CMK (cell line): ENCODE measurements around the gene JADE1.

Source experiments
- DNase-seq: peaks from one replicate; pipeline ENCODE4 v3.0.0-alpha.2; 2010; ENCODE audit warnings: low read depth

The JADE1 gene

DNA sequence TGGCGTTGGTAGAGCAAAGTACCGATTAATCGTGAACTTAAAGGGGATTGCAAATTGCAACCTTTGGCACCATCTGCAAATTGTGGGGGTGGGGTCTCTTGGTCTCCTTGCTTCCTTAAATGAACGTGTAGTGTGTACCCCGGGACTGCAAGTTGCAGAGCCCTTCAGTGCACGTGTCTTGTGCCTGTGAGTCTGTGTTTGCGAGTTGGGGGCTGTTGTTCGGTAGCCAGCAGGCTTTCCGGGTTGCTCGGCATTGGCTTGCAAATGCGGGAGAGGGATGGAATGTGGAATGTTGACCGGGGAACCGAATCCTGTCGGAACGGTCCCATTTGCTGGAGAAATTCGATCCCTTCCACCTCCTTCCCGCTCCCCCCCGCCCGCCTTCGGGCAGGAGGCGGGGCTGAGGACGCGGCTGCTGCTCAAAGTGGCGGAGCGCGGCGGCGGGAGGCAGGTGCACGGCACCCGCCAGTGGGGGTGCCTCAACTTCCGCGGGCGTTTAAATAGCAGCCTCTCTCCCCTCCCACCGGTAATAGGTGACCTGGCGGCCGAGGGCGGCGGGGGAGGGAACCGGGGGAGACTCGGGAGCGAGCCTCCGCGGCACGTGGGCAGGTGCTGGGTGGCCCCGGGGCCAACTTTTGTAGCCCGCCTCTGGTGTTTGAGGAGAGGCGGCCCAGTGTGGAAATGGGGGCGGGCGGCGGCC lies 1.5 kb downstream of the JADE1 start:
- DNase-seq = peak; percentile 44

DNA sequence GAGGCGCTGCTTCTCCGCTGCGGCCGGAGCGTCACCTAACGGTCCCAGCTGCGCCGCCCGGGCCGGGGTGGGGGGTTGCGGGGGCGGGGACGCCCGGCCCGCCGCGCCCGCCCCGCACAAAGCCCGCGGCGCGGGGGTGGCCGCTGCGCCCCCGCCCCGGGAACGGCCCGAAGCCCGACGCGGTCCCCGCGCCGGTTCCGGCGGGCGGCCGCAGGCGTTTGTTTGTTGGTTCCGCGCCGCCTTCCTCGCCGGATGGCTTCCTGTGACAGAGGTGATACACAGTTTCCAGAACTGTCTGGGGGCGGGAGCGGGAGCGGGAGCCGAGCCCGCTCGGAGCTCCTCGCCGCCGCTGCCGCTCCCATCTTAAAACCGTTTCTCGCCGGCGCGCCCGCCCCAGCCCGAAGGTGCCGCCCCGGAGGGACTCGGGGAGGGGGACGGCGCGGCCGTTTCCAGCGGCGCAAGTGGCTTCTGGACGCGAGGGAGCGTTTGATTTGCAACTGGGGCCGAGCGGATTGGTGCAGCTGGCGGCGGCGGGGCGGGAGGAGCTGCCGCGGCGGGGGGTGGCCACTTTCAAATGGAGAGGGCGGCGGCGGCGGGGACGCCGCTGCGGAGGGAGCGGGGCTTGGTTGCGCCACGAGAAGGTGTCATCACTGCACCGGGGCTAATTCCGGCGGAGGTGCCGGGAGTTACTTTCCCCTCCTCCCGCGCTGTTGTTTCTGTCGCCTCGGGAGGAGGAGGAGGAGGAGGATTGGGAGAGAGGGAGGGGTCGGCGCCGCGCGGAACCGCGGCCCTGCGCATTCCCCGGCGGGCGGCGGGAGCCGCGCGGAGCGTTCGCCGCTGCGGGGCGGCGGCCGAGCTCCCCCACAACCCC lies 2.3 kb downstream of the JADE1 start:
- peak; percentile 47 for DNase-seq

DNA sequence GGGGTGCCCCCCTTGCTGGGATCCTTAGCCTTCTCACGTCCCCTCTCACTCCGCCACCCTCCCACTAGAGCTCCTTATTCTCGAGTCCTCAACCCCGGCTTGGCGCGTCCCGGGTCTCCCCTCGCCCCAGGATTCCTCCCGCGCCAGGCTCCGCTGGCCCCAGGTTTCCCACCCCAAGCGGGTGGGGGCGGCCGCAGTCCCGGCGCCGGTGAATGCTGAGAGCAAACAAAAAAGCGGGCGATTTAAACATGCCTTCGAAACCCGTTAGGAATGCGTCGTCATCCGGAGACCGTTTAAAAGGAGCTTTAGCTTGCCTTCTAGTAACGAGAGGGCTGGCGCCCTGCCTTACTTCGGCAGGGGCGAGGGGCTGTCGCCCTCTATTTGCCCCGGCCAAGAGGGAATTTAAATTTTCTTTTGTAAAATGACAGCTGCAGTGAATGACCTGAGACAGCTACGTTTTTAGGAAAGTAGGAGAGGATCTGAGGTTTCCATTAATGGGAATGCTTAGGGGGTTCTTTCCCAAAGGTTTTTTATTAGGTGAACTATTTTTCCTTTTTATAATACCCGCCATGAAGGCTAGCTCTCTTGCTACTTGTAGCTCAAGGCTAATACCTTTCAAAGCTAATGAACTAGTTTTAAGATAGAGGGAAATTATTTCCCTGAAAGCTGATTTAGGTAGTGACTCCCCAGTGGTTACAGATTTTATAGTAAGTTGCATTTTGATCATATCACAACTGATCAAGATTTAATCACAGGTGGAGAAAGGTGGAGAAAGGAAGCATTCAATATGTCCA lies 3.1 kb downstream of the JADE1 start:
- no peak for DNase-seq

DNA sequence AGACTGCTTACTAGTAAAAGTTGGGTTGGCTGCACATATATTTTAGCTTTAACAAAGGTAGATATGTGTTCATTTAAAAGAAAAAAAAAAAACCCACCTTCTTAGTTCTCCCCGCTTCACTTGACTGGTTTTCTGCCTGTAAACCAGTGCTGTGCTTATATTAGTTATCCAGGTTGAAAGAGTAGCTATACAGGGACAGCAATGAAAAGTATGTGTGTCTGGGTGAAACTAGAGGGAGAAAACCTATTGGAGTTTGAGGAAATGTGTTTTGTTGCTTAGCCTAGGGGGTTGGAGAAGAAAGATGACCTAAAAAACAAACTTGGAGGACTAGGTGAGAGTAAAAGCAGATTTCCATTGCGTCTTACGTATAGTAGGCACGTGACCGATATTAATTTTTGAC lies 4.5 kb downstream of the JADE1 start:
- no peak for DNase-seq

GRCh38 chr4:128818442-128818841 lies 8.9 kb downstream of the JADE1 start:
- no peak for DNase-seq

GRCh38 chr4:128819082-128819742 lies 9.7 kb downstream of the JADE1 start:
- DNase-seq = no peak

DNA sequence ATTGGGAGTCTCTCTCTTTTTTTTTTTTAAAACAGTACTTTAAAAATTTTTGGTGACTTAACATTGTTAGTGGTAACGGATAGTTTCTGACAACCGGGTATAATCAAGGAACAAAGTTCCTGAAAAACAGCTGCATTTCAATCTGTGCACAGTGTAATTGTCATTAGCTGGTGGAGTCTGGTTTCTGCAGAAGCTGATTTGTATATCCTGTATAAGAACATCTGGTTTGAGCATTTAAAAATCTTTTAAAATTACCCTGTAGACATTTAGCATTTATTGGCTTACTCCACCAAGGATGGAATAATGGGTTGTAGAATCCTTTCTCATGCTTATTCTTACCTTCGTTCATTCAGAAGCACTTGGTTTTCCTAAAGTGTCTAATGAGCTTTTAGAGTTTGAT lies 11.2 kb downstream of the JADE1 start:
- DNase-seq = no peak

DNA sequence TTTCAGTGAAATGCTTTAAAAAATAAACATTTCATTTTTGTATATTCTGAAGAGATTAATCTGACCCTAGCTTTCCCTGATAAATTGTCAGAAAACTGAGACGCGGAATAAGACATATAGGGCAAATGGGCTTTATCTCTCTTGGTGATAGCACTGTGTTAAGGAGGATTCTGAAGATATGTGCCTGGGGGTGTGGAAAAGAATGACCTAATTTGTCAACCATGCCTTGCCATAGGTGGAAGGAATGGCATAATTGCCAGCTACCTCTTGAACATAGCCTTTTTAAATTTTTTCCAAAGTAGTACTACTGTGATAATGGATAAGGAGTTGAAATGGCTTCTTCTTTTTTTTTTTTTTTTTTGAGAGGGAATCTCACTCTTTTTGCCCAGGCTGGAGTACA lies 11.7 kb downstream of the JADE1 start:
- DNase-seq = no peak

DNA sequence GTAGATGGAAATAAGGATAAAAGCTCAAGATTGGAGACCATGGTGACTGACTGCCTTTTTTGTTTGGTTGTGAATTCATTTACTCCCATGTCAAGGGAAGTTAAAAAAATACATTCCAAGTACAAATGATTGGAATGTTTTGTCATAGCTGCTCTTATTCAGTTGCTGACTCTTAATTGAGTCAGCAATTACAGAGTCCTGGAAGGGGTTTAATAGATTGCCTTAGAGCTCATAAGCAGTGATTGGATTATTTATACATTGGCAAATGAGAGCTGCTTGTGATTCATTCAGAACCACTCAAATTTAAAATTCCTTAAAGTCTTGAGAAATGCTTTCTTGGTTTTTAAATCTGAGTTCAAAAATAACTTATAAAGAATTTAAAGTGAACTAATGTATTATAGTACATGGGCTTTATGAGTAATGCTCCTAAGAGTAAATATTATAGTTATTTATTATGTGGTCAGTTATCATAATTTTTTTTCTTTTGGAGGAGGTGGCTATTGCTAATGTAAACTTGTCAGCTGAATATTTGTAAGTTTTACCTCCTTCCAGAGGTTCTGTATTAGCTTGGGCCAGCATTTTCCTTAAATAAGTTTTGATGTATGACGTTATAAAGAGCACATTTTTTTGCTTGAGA lies 13.6 kb downstream of the JADE1 start:
- no peak for DNase-seq

DNA sequence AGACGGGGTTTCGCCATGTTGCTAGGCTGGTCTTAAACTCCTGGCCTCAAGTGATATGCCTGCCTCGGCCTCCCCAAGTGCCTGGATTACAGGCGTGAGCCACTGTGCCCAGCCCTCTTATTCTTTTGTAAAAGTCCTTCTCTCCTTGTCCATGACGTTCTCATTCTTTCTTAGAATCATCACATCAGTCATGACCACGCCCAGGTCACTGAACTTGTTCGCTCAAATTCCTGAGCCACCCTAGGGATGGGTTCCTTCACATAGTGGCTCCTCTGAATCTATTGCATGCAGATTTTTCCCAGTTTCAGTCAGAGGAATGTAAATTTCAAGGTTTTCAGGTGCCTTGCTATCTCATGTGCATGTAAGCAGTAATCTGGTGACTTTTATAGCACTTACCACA lies 15.7 kb downstream of the JADE1 start:
- no peak for DNase-seq

GRCh38 chr4:128827296-128827695 lies 17.8 kb downstream of the JADE1 start:
- DNase-seq = no peak

- no peak for DNase-seq
Observed at GRCh38 chr4:128830906-128831503, 21.5 kb downstream of the JADE1 start.

DNA sequence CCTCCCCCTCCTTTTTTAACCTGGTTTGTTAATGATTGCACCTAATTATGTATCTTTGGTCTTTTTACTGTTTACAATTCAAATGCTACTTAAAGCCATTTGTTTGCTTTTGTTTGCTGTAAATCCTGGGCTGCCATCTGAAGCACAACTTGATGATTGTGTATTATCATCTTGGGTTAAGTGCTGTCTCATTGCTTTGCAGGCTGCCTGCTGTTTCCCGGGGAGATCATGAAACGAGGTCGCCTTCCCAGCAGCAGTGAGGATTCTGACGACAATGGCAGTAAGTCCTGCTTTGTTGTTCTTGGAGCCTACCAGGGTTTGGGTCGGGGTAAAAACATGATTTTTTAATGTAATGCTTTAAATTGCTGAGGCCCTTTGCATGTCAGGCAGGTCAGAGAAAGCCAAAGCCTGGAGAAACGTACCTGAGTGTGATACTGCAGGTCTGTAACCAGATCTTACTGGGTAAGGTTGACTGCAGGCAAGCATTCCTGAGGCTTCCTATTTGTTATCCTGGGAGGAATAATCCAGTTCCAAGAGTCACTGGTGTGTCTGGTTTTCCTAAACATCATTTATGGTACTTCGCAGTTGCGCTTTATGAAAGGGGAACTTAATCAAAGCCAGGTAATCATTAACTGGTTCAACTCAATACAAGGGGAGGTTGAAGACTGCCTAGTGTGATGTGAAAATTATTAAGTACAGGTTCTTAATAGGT lies 22.2 kb downstream of the JADE1 start:
- no peak for DNase-seq

GRCh38 chr4:128832243-128832625 lies 22.7 kb downstream of the JADE1 start:
- no peak for DNase-seq

GRCh38 chr4:128835498-128836222 lies 26.2 kb downstream of the JADE1 start:
- DNase-seq = no peak

DNA sequence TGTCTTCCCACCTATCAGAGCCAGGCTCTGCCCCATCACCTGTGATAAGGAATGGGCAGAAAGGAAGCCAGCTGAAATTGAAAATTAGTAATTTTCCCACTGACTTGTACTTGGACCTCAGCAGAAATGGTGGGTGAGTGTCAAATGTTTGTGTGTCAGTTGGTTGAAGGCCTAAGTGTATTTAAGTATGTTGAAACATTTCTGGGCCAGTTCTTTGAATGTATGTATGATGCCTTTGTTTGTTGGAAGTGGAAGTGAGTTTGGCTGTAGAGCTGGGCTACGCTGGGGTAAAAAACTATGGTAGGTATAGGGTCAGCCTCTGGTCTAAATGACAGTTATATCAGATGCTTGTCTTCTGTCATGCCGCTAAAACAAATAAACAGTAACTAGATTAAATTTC lies 27.7 kb downstream of the JADE1 start:
- DNase-seq = no peak

DNA sequence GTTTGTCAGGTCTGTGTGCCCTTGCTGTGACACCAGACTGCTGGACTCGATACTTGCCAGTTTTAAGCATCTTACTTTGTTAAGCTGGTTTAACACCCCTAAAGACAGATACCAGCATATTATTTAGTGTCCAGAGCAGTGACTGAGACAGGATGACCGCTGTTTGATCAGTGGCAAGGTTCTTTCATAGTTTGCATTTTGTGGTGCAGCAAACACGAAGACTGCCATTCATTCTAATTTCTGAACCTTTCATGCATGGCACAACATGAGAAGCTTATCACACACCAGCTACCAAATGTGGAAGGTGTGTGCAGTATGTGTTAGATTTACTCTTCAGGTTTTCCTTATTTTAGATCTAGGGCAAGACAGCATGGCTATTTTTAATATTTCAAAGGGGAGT lies 28.2 kb downstream of the JADE1 start:
- no peak for DNase-seq

DNA sequence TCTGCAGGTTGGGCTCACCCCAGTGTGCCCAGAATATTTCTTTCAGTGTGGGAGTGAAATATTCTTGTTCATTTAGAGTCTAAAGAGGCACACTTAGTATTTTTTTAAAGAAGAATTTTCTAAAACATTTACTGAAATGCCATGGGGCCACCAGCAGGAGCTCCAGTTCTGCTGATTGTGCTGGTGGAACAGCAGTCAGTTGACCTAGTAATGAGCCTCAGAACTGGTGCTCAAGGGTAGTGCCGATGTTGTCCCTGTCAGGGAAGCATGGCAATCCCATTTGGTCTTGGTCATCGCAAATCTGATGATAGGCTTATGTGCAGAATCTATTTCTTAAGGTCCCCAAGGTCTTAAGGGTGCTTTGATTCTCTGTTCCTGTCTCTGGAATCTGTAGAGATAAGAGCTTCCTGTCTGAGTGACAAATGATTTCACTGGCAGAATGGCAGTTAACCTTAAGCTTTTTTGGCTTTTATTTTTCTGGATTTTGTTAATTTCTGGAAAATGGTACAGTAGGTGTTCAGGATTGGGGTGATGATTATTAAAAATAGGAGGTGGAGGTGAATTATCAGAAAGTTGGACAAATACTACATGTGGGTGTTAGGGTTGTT lies 31.3 kb downstream of the JADE1 start:
- no peak for DNase-seq

DNA sequence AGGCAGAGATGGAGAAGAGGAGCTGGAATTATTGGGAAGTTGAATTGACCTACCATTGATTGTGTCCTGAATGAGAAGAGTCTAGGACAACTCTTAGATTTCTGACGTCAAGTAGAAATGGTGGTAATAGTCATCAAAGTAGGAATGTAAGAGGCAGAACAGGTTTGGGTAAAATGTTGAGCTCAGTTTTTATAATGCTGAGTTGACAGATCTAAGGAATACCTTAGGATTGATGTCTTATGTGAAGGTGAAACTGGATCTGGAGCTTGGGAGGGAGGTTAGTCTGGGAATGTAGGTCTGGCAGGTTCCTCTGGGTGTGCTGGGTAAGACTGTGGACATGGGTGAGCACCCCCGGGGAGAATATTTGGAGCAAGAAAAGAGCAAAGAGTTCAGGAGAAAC lies 31.9 kb downstream of the JADE1 start:
- DNase-seq = no peak

- DNase-seq = no peak
Observed at GRCh38 chr4:128844931-128845330, 35.4 kb downstream of the JADE1 start.
